Central memory CD4-positive, alpha-beta T cell (primary cell): ENCODE data around the gene TKTL2.
"Not testable (repeated sequence)": the region's sequence is repeated elsewhere in the genome, so short reads cannot be mapped to it uniquely, and the experiment has no call there.

Experiments
- DNase-seq: peaks from one replicate; pipeline ENCODE4 v3.0.0; 2022

The TKTL2 gene

DNA sequence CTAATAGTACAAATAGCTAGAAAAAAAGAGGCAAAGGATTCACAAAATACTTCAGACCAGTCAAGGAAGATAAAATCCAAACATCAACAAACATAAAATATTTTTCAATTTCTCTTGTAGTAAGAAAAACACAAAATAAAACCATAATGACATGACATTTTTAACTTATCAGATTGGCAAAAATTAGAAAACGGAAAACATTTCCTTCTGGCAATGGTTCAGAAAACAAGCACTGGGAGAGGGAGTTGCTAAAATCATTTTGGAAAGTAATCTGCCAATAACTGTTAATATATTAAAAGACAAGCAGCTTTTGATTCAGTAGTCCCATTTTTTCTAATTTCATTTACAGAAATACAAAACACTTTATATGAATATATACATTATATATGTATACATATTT lies 26.1 kb downstream of the TKTL2 start:
- DNase-seq: no peak

DNA sequence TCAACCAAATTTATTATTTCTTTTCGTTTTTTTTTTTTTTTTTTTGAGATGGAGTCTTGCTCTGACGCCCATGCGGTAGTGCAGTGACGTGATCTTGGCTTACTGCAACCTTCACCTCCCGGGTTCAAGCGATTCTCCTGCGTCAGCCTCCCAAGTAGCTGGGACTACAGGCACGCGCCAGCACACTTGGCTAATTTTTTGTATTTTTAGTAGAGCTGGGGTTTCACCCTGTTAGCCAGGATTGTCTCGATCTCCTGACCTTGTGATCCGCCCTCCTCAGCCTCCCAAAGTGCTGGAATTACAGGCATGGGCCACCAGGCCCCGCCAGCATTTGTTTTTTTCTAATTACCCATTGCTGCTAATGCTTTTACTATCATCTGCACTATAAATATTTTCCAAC lies 26.5 kb downstream of the TKTL2 start:
- not testable (repeated sequence) for DNase-seq

DNA sequence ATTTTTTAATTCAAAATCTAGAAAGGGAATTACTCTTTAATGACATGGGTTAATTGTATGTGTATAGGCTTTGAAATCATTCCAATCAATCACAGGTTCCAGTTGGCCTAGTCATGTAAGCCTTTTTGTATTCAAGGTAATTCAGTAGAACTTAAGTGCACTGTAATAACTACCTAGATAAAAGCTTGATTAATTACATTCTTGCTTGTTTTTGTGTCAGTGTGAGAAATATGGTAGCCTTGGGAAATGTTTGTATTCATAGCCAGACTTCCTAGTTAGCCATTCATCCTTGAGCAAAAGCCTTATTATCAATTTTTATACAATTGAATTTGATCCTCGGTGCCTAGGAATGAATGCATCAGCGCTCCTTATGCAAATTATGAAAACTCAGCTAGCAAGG lies 33.5 kb downstream of the TKTL2 start:
- no peak for DNase-seq
